ENCODE measurements around the gene ASB15. TPM values are rescaled to one million over a fixed set of nuclear protein-coding genes. Genes with fewer than 3 reads are reported as not detected.

ASB15 gene
- total and polyA plus RNA-seq, 3 donors from 2014 or later = 1.1 to 5.7 (median 2.4) TPM

- no peak for TF ChIP-seq CTCF (IDR thresholded peaks at IDR 0.05)
- TF ChIP-seq POLR2A (IDR thresholded peaks at IDR 0.05) = no peak
- no peaks in the 10 kb centered on the region for H3K36me3 ChIP-seq (ENCODE audit: low read depth, missing control alignments)
- H3K27me3 ChIP-seq = no peaks in the 10 kb centered on the region
- 82 to 96% methylated on average over 2 of the region's 2 CpGs for WGBS, 2 donors
- intact Hi-C loops (cut with DNase I; ENCODE audit: low total_unique reads) = no loop called here
- H3K9me3 ChIP-seq = no peaks in the 10 kb centered on the region
- no peaks in the 10 kb centered on the region for H3K4me1 ChIP-seq
- no peak overlapping the region for H3K4me3 ChIP-seq
- no peak for DNase-seq
- no peak overlapping the region for H3K27ac ChIP-seq
Observed at GRCh38 chr7:123588376-123588775, 13.2 kb upstream of the ASB15 start.

GRCh38 chr7:123594813-123595241 lies 6.8 kb upstream of the ASB15 start:
- no peaks in the 10 kb centered on the region for H3K9me3 ChIP-seq
- no peak for DNase-seq
- no peaks in the 10 kb centered on the region for H3K27me3 ChIP-seq
- TF ChIP-seq POLR2A (IDR thresholded peaks at IDR 0.05) = no peak
- no peak for TF ChIP-seq CTCF (IDR thresholded peaks at IDR 0.05)
- 51 to 58% methylated on average over 7 to 10 of the region's 10 CpGs for WGBS, 2 donors
- no peaks in the 10 kb centered on the region for H3K36me3 ChIP-seq (ENCODE audit: low read depth, missing control alignments)
- intact Hi-C loops (cut with DNase I; ENCODE audit: low total_unique reads) = no loop called here
- H3K4me1 ChIP-seq = no peaks in the 10 kb centered on the region
- no peak overlapping the region for H3K4me3 ChIP-seq
- H3K27ac ChIP-seq = no peak overlapping the region

GRCh38 chr7:123598657-123599056 lies 3.0 kb upstream of the ASB15 start:
- WGBS, 2 donors = 68 to 71% methylated on average over 3 of the region's 3 CpGs
- H3K27me3 ChIP-seq = no peaks in the 10 kb centered on the region
- no peak overlapping the region for H3K4me3 ChIP-seq
- H3K4me1 ChIP-seq = no peaks in the 10 kb centered on the region
- H3K36me3 ChIP-seq (ENCODE audit: low read depth, missing control alignments) = no peaks in the 10 kb centered on the region
- H3K27ac ChIP-seq = no peak overlapping the region
- no peak for TF ChIP-seq CTCF (IDR thresholded peaks at IDR 0.05)
- DNase-seq = no peak
- intact Hi-C loops (cut with DNase I; ENCODE audit: low total_unique reads) = no loop called here
- no peaks in the 10 kb centered on the region for H3K9me3 ChIP-seq

- WGBS, 2 donors = 84 to 94% methylated on average over 2 of the region's 2 CpGs
- Histone ChIP-seq H3K4me3 (no peak overlapping the region), H3K36me3 (ENCODE audit: low read depth, missing control alignments) (no peaks in the 10 kb centered on the region), H3K4me1 (no peaks in the 10 kb centered on the region), H3K27ac (no peak overlapping the region), H3K9me3 (no peaks in the 10 kb centered on the region), H3K27me3 (no peaks in the 10 kb centered on the region)
- intact Hi-C loops (cut with DNase I; ENCODE audit: low total_unique reads) = no loop called here
- TF ChIP-seq POLR2A (IDR thresholded peaks at IDR 0.05) = no peak
- no peak for TF ChIP-seq CTCF (IDR thresholded peaks at IDR 0.05)
- DNase-seq = no peak
Observed at GRCh38 chr7:123599766-123600165, 1.9 kb upstream of the ASB15 start.

GRCh38 chr7:123600876-123601275 lies 745 bp upstream of the ASB15 start:
- Histone ChIP-seq H3K4me1 (no peaks in the 10 kb centered on the region), H3K36me3 (ENCODE audit: low read depth, missing control alignments) (no peaks in the 10 kb centered on the region), H3K27ac (no peak overlapping the region), H3K9me3 (no peaks in the 10 kb centered on the region), H3K4me3 (no peak overlapping the region), H3K27me3 (no peaks in the 10 kb centered on the region)
- intact Hi-C loops (cut with DNase I; ENCODE audit: low total_unique reads) = no loop called here
- TF ChIP-seq POLR2A (IDR thresholded peaks at IDR 0.05) (no peak), CTCF (IDR thresholded peaks at IDR 0.05) (no peak)
- 70 to 71% methylated on average over 3 of the region's 3 CpGs for WGBS, 2 donors
- no peak for DNase-seq
